Right ventricle myocardium inferior (tissue), 1 donor: ENCODE results near the gene MAGEA4. TPM values are rescaled to one million over a fixed set of nuclear protein-coding genes. Genes with fewer than 3 reads are reported as not detected.
"Not testable (repeated sequence)": the region's sequence is repeated elsewhere in the genome, so short reads cannot be mapped to it uniquely, and the experiment has no call there.

ENCODE experiments used
- ATAC-seq: fragments of 200-7000 bp; cut with Tn5 transposase; one replicate; pipeline ENCODE4 v1.9.1; 2020; ENCODE audit warnings: mild to moderate bottlenecking, moderate library complexity
- DNase-seq: peaks from one replicate; pipeline ENCODE4 v3.0.0; 2021; ENCODE audit errors: missing footprints
- intact Hi-C: fragments of 100-400 bp; cut with DNase I; formaldehyde crosslinking; loops from one replicate; pipeline ENCODE4 v1.11.0; 2022
- long read RNA-seq: library from polyadenylated mRNA; unstranded; transcript quantifications from one replicate; pipeline ENCODE4 v2.0.0, GENCODE V29; 2021
- total RNA-seq: library from RNA; stranded (reverse); fragmentation: NEBNext Ultra II Directional; extraction: Animal tissue kit (Norgen Biotek cat#: 25700); gene quantifications from one replicate; pipeline ENCODE4 v1.2.1, GENCODE V29; 2021
- donor health status: DM: no; HTN: yes; CAD: no; lungs with severe emphysema.

MAGEA4 gene, protein sequence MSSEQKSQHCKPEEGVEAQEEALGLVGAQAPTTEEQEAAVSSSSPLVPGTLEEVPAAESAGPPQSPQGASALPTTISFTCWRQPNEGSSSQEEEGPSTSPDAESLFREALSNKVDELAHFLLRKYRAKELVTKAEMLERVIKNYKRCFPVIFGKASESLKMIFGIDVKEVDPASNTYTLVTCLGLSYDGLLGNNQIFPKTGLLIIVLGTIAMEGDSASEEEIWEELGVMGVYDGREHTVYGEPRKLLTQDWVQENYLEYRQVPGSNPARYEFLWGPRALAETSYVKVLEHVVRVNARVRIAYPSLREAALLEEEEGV
- total RNA-seq: not detected
- long read RNA-seq: 0 reads

DNA sequence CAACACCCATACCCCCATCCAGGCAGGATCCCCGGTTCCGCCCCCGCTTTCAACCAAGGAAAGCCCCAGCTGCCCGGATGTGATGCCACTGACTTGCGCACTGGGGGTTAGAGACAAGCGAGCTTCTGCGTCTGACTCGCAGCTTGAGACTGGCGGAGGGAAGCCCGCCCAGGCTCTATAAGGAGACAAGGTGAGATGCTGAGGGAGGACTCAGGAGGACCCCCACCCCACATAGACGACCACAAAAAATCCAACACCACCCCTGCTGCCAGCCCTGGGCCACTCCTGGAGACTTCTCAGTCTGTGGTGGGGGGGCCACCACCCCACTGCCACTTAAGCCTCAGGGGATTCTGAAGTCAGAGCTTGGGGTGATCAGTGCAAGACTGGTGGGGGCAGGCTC is at the start of gene MAGEA4:
Gene MAGEA4, plus strand, starts transcription at position 110 of the 400 bp plus-strand sequence. CDS start 10,776 bp downstream, outside the sequence.
- intact Hi-C loops: no loop called here
- DNase-seq (no peak), ATAC-seq (no peak)

GRCh38 chrX:151870602-151871001 is 42.1 kb upstream of the MAGEA4 start:
- DNase-seq (no peak), ATAC-seq (no peak)
- intact Hi-C loops: no loop called here

GRCh38 chrX:151871244-151871643 is 41.4 kb upstream of the MAGEA4 start:
- ATAC-seq (peak; percentile 44), DNase-seq (no peak)
- intact Hi-C loops: no loop called here

- no peak for ATAC-seq
- intact Hi-C loops: no loop called here
- no peak for DNase-seq
These were observed 39.6 kb upstream of the MAGEA4 start for GRCh38 chrX:151873096-151873495.

GRCh38 chrX:151875270-151876026 is 37.2 kb upstream of the MAGEA4 start:
- intact Hi-C loops: no loop called here
- DNase-seq (no peak), ATAC-seq (no peak)

GRCh38 chrX:151878574-151878973 is 34.1 kb upstream of the MAGEA4 start:
- intact Hi-C loops: no loop called here
- ATAC-seq (no peak), DNase-seq (no peak)

- ATAC-seq (no peak), DNase-seq (no peak)
- intact Hi-C loops: no loop called here
These were observed 32.8 kb upstream of the MAGEA4 start for GRCh38 chrX:151879856-151880255.

DNA sequence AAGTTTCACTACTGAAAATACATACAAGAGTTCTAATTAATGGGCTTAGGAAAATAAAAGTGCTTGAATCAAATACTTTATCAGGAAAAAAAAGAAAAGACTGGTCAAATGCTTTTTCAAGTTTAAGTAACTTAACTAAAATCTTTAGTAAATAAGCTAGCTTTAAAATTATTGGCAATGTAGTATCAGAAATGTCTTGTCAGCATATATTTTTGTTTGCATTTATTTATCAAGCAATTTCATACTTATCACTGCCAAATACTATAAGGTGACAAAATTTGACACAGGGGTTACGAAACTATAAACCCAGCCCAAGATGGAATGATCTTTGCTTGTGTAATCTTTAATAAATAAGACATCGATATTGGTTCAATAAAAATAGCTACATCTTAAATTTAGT is 31.8 kb upstream of the MAGEA4 start:
- no peak for DNase-seq
- intact Hi-C loops: no loop called here
- ATAC-seq: no peak

- DNase-seq (no peak), ATAC-seq (no peak)
- intact Hi-C loops: no loop called here
These were observed 23.3 kb upstream of the MAGEA4 start for GRCh38 chrX:151889421-151889820.

DNA sequence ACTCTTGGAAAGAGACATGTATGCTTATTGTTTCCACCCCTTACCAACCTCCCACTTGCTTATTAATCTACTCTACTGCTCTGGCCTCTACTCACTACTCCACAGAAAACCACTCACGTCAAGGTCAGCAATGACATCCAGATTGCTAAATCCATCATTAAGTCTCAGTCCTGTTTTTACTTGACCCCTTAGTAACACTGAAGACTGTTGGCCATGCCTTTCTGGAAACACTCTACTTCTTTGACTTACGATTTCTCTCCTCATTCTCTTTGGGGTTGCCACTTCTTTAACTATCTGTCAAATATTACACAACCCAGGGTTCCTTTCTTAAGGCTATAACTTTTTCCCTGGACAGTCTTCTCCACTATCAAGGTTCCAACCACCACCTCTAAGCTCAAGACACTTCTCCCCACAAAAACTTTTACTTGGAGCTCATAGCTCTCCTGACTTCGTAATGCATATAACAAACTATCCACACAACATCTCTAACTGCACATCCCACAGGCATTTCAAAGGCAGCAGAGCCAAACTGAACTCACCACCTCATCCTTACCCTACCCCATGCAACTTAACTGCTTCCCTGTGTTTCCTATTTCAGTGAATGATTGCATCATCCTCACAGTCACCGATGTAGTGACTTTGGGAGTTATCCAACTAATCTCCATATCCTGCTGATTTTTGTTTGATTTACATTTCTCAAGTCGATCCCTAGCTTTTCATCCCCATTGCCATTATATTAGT is 15.8 kb upstream of the MAGEA4 start:
- ATAC-seq: no peak
- DNase-seq: no peak
- intact Hi-C loops: no loop called here

GRCh38 chrX:151899622-151900021 is 13.1 kb upstream of the MAGEA4 start:
- no peak for ATAC-seq
- intact Hi-C loops: no loop called here
- DNase-seq: no peak

DNA sequence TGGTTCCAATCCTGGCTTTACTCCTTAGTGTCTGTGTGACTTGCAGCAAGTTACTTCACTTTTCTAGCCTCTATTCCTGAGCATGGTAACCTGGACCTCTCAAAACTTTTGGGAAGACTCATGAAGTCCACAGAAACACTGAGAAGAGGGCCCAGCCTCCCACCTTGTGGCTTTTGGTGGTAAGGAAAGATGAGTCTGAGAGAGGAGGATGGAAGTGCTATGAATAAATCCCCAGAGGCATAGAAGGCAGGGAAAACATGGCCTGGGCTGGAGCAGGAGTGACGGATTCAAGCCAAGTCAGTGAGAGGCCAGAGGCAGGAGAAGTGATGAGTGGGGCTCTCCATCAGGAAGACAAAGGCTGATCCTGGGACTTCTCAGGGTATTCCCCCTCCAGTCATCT is 10.9 kb upstream of the MAGEA4 start:
- intact Hi-C loops: no loop called here
- DNase-seq (no peak), ATAC-seq (no peak)

GRCh38 chrX:151902813-151903591 is 9.7 kb upstream of the MAGEA4 start:
- intact Hi-C loops: no loop called here
- peak; percentile 85 for ATAC-seq

GRCh38 chrX:151904989-151905388 is 7.7 kb upstream of the MAGEA4 start:
- intact Hi-C loops: no loop called here
- no peak for ATAC-seq
- no peak for DNase-seq

More at GRCh38 chrX:151902813-151903591, 9.7 kb upstream of the MAGEA4 start:
- no peak for DNase-seq

DNA sequence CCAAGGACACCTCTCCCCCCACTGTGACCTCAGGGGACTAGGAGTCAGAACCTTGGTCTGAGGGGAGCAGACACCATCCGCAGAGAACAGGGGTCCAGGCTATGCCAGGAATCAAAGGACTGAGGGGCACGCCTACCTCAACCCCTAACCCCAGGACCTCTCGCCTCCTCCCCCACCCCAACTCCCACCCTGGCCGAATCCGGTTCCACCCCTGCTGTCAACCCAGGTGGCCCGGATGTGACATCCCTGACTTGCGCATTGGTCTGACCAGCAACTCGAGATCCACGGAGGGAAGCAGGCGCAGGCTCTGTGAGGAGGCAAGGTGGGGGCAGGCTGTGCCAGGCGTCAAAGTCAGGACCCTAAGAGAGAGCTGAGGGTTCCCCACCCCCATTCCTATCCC is 468 bp upstream of the MAGEA4 start:
- no peak for DNase-seq
- intact Hi-C loops: no loop called here
- ATAC-seq: no peak

- ATAC-seq, intact Hi-C loops, DNase-seq: not testable (repeated sequence)
These were observed 6.0 kb downstream of the MAGEA4 start for GRCh38 chrX:151918736-151919135.

- ATAC-seq (no peak), DNase-seq (no peak)
- intact Hi-C loops: no loop called here
These were observed 6.9 kb downstream of the MAGEA4 start for GRCh38 chrX:151919610-151920009.

GRCh38 chrX:151920101-151920500 is 7.4 kb downstream of the MAGEA4 start:
- intact Hi-C loops: no loop called here
- ATAC-seq: no peak
- DNase-seq: no peak

GRCh38 chrX:151920530-151920929 is 7.8 kb downstream of the MAGEA4 start:
- DNase-seq: no peak
- intact Hi-C loops: no loop called here
- no peak for ATAC-seq
